GM12864 (cell line): ENCODE measurements around the gene STK32B.

Source experiments
- DNase-seq: peaks from one replicate; pipeline ENCODE4 v3.0.0-alpha.2; 2011; ENCODE audit warnings: low read depth
- H3K4me3 ChIP-seq: 2 replicates; pipeline ENCODE4 v1.5.1; 2011; ENCODE audit warnings: mild to moderate bottlenecking, low read depth, low read length, control low read depth
- CTCF ChIP-seq: IDR thresholded peaks from 2 replicates; pipeline ENCODE4 v1.5.1; 2011; ENCODE audit warnings: low read depth, mild to moderate bottlenecking, moderate library complexity, low read length, control low read depth, inconsistent platforms; ENCODE audit errors: missing control alignments

STK32B gene

GRCh38 chr4:5152521-5152920, 101.2 kb downstream of the STK32B start:
- TF ChIP-seq CTCF = no peak

GRCh38 chr4:5156682-5157081, 105.4 kb downstream of the STK32B start:
- DNase-seq = no peak
- no peak for TF ChIP-seq CTCF
- no peak overlapping the region for H3K4me3 ChIP-seq

More at GRCh38 chr4:5152521-5152920, 101.2 kb downstream of the STK32B start:
- no peak overlapping the region for H3K4me3 ChIP-seq
- no peak for DNase-seq

GRCh38 chr4:5157791-5158770, 106.8 kb downstream of the STK32B start:
- no peak for DNase-seq
- no peak for TF ChIP-seq CTCF
- no peak overlapping the region for H3K4me3 ChIP-seq

- DNase-seq = no peak
- H3K4me3 ChIP-seq = no peak overlapping the region
- TF ChIP-seq CTCF = no peak
These were observed 107.5 kb downstream of the STK32B start for GRCh38 chr4:5158825-5159224.

GRCh38 chr4:5160668-5161067, 109.4 kb downstream of the STK32B start:
- TF ChIP-seq CTCF = no peak
- DNase-seq = no peak
- H3K4me3 ChIP-seq = no peak overlapping the region

- H3K4me3 ChIP-seq = no peak overlapping the region
- no peak for DNase-seq
- TF ChIP-seq CTCF = no peak
These were observed 111.7 kb downstream of the STK32B start for GRCh38 chr4:5162909-5163508.
